GM23338 (cell line): ENCODE results near the gene GPRASP1. TPM values are rescaled to one million over a fixed set of nuclear protein-coding genes. Genes with fewer than 3 reads are reported as not detected.

ENCODE experiments used
- ATAC-seq: fragments of 200-7000 bp; cut with Tn5 transposase; 3 replicates; pipeline ENCODE4 v1.9.1; 2020
- DNase-seq: peaks from one replicate; pipeline ENCODE4 v3.0.0-alpha.2; 2015; ENCODE audit warnings: low spot score
- H2AFZ ChIP-seq: fragments of 200-600 bp; sonication (generic); 2 replicates; pipeline ENCODE4 v1.8.0; 2016; ENCODE audit warnings: antibody characterized with exemption, mild to moderate bottlenecking, moderate library complexity
- H3F3A ChIP-seq: fragments of 200-600 bp; sonication (generic); replicated peaks from 2 replicates; pipeline ENCODE4 v1.8.0; 2017; ENCODE audit warnings: antibody characterized with exemption, mixed run types, low read depth
- H3K27ac ChIP-seq: fragments of 200-600 bp; sonication (generic); 2 replicates; pipeline ENCODE4 v1.6.1; 2016; ENCODE audit warnings: low read depth
- H3K27me3 ChIP-seq: fragments of 200-600 bp; sonication (generic); 2 replicates; pipeline ENCODE4 v1.8.0; 2016; ENCODE audit warnings: mild to moderate bottlenecking, mixed run types, moderate library complexity; ENCODE audit not compliant: insufficient read depth
- H3K36me3 ChIP-seq: fragments of 200-600 bp; sonication (generic); 2 replicates; pipeline ENCODE4 v1.8.0; 2016; ENCODE audit warnings: mild to moderate bottlenecking; ENCODE audit not compliant: insufficient read depth
- H3K4me1 ChIP-seq: fragments of 200-600 bp; sonication (generic); 2 replicates; pipeline ENCODE4 v1.8.0; 2016; ENCODE audit warnings: mild to moderate bottlenecking, moderate library complexity; ENCODE audit not compliant: insufficient read depth
- H3K4me2 ChIP-seq: fragments of 200-600 bp; sonication (generic); 2 replicates; pipeline ENCODE4 v1.7.1; 2017; ENCODE audit warnings: mixed run types
- H3K4me3 ChIP-seq: fragments of 200-600 bp; sonication (generic); 2 replicates; pipeline ENCODE4 v1.6.1; 2016; ENCODE audit warnings: mixed run types
- H3K79me2 ChIP-seq: fragments of 200-600 bp; sonication (generic); replicated peaks from 2 replicates; pipeline ENCODE4 v1.8.0; 2017; ENCODE audit warnings: mild to moderate bottlenecking; ENCODE audit not compliant: insufficient read depth
- H3K9me2 ChIP-seq: fragments of 200-600 bp; sonication (generic); 2 replicates; pipeline ENCODE4 v1.8.0; 2017; ENCODE audit not compliant: insufficient read depth
- H4K20me1 ChIP-seq: fragments of 200-600 bp; sonication (generic); replicated peaks from 2 replicates; pipeline ENCODE4 v1.8.0; 2017; ENCODE audit warnings: mild to moderate bottlenecking; ENCODE audit not compliant: insufficient read depth
- H3K27ac Mint-ChIP-seq: 2 replicates; pipeline ENCODE4 v1.8.0; 2020; ENCODE audit warnings: inconsistent platforms, mild to moderate bottlenecking, moderate library complexity, mixed read lengths
- H3K27me3 Mint-ChIP-seq: 3 replicates; pipeline ENCODE4 v1.8.0; 2022; ENCODE audit warnings: low read depth, mild to moderate bottlenecking, moderate library complexity, mixed read lengths, inconsistent platforms; ENCODE audit not compliant: insufficient read depth, poor library complexity
- H3K36me3 Mint-ChIP-seq: 3 replicates; pipeline ENCODE4 v1.8.0; 2021; ENCODE audit warnings: low read depth, mild to moderate bottlenecking, inconsistent platforms, moderate library complexity, mixed read lengths
- H3K4me1 Mint-ChIP-seq: 3 replicates; pipeline ENCODE4 v1.8.0; 2020; ENCODE audit warnings: mild to moderate bottlenecking, inconsistent platforms, mixed read lengths
- H3K4me3 Mint-ChIP-seq: 3 replicates; pipeline ENCODE4 v1.8.0; 2021; ENCODE audit warnings: moderate library complexity, mild to moderate bottlenecking, inconsistent platforms, mixed read lengths
- H3K9me3 Mint-ChIP-seq: 3 replicates; pipeline ENCODE4 v1.8.0; 2020; ENCODE audit warnings: moderate library complexity, mild to moderate bottlenecking, inconsistent platforms, mixed read lengths
- CREB1 ChIP-seq: fragments of 250-450 bp; sonication (Bioruptor Pico); IDR thresholded peaks from 2 replicates; pipeline ENCODE4 v1.5.0; 2020; ENCODE audit warnings: low read depth, mild to moderate bottlenecking, moderate library complexity
- EZH2 ChIP-seq: fragments of 200-600 bp; sonication (generic); IDR thresholded peaks from one replicate; pipeline ENCODE4 v1.8.0; 2017; ENCODE audit warnings: antibody characterized with exemption, mild to moderate bottlenecking, low read depth; ENCODE audit not compliant: unreplicated experiment
- JUNB ChIP-seq: IDR thresholded peaks from one replicate; pipeline ENCODE4 v1.6.1; 2016; ENCODE audit warnings: antibody characterized with exemption; ENCODE audit not compliant: unreplicated experiment
- POLR2AphosphoS5 ChIP-seq: IDR thresholded peaks from 2 replicates; pipeline ENCODE4 v1.6.1; 2016; ENCODE audit warnings: antibody characterized with exemption, low read depth
- polyA plus RNA-seq: library from polyadenylated mRNA; unstranded; fragments of >200 nt; fragmentation: Nextera tagmentation; extraction: Ambion mirVana; gene quantifications from 2 replicates; pipeline ENCODE4 v1.2.1, GENCODE V29; 2016
- total RNA-seq: library from RNA; depleted of rRNA; stranded (reverse); fragments of >200 nt; shearing (Covaris generic); gene quantifications from 2 replicates; pipeline ENCODE4 v1.2.3, GENCODE V29; 2014
- TF ChIP-seq, protein P1 (sequence below), 2 experiments: fragments of 200-600 bp in 1 of 2; sonication (generic) in 1 of 2; conservative IDR thresholded peaks; 2 replicates each; pipeline versions ENCODE4 v1.5.1 to v1.6.1; 2016 to 2017; ENCODE audit warnings: antibody characterized with exemption in 2 of 2, low read depth in 2 of 2, mild to moderate bottlenecking in 2 of 2, moderate library complexity in 1 of 2
- TF ChIP-seq, protein P2 (sequence below): IDR thresholded peaks from 2 replicates; pipeline ENCODE4 v1.6.1; 2016; ENCODE audit warnings: antibody characterized with exemption
- TF ChIP-seq, protein P3 (sequence below): fragments of 250-450 bp; sonication (Bioruptor Pico); IDR thresholded peaks from 2 replicates; pipeline ENCODE4 v1.5.0; 2020; ENCODE audit warnings: mild to moderate bottlenecking, moderate library complexity

GPRASP1 gene
- total and polyA plus RNA-seq, 2 experiments from 2014 or later, result 0.45 to 1.9 TPM

DNA sequence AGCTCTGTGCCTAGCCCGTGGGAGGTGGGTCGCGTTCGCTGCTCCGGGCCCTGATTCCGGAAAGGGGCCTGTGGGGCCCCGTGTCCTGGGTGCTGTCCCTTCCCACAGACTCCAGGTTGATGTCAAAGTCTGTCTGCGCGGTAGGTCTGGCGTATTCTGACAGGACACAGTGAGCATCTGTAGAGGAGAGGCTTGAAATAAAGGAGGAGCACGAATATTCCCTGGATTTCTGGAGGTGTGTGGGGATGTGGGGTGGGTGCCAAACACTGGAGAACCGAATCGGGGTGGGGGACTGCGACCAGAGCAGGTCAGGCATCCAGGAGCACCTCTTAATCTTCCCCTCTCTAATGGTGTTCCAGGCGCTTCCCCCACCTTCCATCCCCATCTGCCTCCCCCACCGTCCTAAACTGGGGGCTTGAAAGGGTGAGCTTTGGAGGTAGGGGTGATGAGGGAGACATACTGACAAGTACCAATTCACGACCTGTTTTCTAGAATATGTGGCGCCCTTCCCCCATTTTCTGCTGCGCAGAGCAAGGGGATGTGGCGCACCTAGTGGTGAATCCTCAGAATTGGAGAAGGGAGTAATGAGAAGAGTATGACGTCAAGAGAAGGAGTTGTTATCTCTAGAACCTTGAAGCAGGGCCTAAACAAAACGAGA is 877 bp downstream of the GPRASP1 start:
- peaks cover 4% of the 10 kb centered on the region for H3K27me3 Mint-ChIP-seq
- DNase-seq, result peak; percentile 69
- TF ChIP-seq, protein P1, sequence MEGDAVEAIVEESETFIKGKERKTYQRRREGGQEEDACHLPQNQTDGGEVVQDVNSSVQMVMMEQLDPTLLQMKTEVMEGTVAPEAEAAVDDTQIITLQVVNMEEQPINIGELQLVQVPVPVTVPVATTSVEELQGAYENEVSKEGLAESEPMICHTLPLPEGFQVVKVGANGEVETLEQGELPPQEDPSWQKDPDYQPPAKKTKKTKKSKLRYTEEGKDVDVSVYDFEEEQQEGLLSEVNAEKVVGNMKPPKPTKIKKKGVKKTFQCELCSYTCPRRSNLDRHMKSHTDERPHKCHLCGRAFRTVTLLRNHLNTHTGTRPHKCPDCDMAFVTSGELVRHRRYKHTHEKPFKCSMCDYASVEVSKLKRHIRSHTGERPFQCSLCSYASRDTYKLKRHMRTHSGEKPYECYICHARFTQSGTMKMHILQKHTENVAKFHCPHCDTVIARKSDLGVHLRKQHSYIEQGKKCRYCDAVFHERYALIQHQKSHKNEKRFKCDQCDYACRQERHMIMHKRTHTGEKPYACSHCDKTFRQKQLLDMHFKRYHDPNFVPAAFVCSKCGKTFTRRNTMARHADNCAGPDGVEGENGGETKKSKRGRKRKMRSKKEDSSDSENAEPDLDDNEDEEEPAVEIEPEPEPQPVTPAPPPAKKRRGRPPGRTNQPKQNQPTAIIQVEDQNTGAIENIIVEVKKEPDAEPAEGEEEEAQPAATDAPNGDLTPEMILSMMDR (conservative IDR thresholded peaks at IDR 0.05; ENCODE audit: low read depth in 2 of 2), result peak; percentile 58 to 60
- TF ChIP-seq EZH2 (no peak), JUNB (no peak), POLR2AphosphoS5 (no peak), CREB1 (CRISPR knock-in tag) (peak; percentile 67)
- TF ChIP-seq, protein P2, sequence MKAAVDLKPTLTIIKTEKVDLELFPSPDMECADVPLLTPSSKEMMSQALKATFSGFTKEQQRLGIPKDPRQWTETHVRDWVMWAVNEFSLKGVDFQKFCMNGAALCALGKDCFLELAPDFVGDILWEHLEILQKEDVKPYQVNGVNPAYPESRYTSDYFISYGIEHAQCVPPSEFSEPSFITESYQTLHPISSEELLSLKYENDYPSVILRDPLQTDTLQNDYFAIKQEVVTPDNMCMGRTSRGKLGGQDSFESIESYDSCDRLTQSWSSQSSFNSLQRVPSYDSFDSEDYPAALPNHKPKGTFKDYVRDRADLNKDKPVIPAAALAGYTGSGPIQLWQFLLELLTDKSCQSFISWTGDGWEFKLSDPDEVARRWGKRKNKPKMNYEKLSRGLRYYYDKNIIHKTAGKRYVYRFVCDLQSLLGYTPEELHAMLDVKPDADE, result no peak
- TF ChIP-seq, protein P3, sequence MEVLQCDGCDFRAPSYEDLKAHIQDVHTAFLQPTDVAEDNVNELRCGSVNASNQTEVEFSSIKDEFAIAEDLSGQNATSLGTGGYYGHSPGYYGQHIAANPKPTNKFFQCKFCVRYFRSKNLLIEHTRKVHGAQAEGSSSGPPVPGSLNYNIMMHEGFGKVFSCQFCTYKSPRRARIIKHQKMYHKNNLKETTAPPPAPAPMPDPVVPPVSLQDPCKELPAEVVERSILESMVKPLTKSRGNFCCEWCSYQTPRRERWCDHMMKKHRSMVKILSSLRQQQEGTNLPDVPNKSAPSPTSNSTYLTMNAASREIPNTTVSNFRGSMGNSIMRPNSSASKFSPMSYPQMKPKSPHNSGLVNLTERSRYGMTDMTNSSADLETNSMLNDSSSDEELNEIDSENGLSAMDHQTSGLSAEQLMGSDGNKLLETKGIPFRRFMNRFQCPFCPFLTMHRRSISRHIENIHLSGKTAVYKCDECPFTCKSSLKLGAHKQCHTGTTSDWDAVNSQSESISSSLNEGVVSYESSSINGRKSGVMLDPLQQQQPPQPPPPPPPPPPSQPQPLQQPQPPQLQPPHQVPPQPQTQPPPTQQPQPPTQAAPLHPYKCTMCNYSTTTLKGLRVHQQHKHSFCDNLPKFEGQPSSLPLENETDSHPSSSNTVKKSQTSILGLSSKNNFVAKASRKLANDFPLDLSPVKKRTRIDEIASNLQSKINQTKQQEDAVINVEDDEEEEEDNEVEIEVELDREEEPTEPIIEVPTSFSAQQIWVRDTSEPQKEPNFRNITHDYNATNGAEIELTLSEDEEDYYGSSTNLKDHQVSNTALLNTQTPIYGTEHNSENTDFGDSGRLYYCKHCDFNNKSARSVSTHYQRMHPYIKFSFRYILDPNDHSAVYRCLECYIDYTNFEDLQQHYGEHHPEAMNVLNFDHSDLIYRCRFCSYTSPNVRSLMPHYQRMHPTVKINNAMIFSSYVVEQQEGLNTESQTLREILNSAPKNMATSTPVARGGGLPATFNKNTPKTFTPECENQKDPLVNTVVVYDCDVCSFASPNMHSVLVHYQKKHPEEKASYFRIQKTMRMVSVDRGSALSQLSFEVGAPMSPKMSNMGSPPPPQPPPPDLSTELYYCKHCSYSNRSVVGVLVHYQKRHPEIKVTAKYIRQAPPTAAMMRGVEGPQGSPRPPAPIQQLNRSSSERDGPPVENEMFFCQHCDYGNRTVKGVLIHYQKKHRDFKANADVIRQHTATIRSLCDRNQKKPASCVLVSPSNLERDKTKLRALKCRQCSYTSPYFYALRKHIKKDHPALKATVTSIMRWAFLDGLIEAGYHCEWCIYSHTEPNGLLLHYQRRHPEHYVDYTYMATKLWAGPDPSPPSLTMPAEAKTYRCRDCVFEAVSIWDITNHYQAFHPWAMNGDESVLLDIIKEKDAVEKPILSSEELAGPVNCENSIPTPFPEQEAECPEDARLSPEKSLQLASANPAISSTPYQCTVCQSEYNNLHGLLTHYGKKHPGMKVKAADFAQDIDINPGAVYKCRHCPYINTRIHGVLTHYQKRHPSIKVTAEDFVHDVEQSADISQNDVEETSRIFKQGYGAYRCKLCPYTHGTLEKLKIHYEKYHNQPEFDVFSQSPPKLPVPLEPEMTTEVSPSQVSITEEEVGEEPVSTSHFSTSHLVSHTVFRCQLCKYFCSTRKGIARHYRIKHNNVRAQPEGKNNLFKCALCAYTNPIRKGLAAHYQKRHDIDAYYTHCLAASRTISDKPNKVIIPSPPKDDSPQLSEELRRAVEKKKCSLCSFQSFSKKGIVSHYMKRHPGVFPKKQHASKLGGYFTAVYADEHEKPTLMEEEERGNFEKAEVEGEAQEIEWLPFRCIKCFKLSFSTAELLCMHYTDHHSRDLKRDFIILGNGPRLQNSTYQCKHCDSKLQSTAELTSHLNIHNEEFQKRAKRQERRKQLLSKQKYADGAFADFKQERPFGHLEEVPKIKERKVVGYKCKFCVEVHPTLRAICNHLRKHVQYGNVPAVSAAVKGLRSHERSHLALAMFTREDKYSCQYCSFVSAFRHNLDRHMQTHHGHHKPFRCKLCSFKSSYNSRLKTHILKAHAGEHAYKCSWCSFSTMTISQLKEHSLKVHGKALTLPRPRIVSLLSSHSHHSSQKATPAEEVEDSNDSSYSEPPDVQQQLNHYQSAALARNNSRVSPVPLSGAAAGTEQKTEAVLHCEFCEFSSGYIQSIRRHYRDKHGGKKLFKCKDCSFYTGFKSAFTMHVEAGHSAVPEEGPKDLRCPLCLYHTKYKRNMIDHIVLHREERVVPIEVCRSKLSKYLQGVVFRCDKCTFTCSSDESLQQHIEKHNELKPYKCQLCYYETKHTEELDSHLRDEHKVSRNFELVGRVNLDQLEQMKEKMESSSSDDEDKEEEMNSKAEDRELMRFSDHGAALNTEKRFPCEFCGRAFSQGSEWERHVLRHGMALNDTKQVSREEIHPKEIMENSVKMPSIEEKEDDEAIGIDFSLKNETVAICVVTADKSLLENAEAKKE (CRISPR knock-in tag), result no peak
- H3K9me3 Mint-ChIP-seq, result no peaks in the 10 kb centered on the region; the same call in 1 of the 3 replicates
- no peaks in the 10 kb centered on the region for H3K9me2 ChIP-seq
- H3K4me2 ChIP-seq, result peak overlapping the region; percentile 79
- peak overlapping the region; percentile 78 for H3K4me3 Mint-ChIP-seq
- ATAC-seq, result peak; percentile 59
- H3K4me1 Mint-ChIP-seq, result peaks cover 11% of the 10 kb centered on the region; the same call in 2 of the 3 replicates
- no peak overlapping the region for H3K27ac Mint-ChIP-seq
- no peaks in the 10 kb centered on the region for H3K36me3 Mint-ChIP-seq
- H3K4me3 ChIP-seq, result peak overlapping the region; percentile 60
- H3K27me3 ChIP-seq, result peaks cover 11% of the 10 kb centered on the region; the same call in 1 of the 2 replicates
- H3F3A ChIP-seq, result no peaks in the 10 kb centered on the region
- H3K4me1 ChIP-seq, result no peaks in the 10 kb centered on the region; the same call in 1 of the 2 replicates
- H3K36me3 ChIP-seq, result no peaks in the 10 kb centered on the region
- H4K20me1 ChIP-seq, result no peaks in the 10 kb centered on the region
- H3K79me2 ChIP-seq, result no peaks in the 10 kb centered on the region
- no peak overlapping the region for H3K27ac ChIP-seq
- no peak overlapping the region for H2AFZ ChIP-seq
